ENCODE data around the gene RRP9. TPM values are rescaled to one million over a fixed set of nuclear protein-coding genes. Genes with fewer than 3 reads are reported as not detected.

RRP9 gene
- total RNA-seq, 1 experiment from 2014 or later, result 32.3 TPM

DNA sequence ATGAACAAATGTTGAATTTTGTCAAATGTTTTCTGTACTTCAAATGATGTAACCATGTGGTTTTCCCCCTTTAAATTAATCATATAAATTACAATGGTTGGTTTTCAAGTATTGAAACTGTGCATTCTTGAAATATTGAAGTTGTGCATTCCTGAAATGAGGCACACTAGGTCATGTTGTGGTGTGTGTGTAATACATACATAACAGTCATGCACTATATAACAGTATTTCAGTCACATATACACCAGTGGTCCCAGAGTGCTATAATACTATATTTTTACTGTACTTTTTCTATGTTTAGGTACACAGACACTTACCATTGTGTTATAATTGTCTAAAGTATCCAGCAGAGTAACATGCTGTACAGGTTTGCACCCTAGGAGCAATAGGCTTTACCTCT lies 55.3 kb downstream of the RRP9 start:
- DNase-seq (ENCODE audit: low spot score), result no peak
- Histone ChIP-seq H3K9me3 (ENCODE audit: low read depth, low read length, poor library complexity, severe bottlenecking) (no peaks in the 10 kb centered on the region), H3K27me3 (replicated peaks; ENCODE audit: insufficient read depth, low read depth, low read length, poor library complexity) (no peaks in the 10 kb centered on the region), H3K4me3 (ENCODE audit: low read depth, low read length, poor library complexity, severe bottlenecking) (no peak overlapping the region), H3K4me1 (ENCODE audit: insufficient read depth, low read length, poor library complexity, severe bottlenecking) (no peaks in the 10 kb centered on the region), H3K36me3 (ENCODE audit: insufficient read depth, low read length, poor library complexity, severe bottlenecking) (no peaks in the 10 kb centered on the region), H3K27ac (ENCODE audit: low read depth, low read length, poor library complexity, severe bottlenecking) (no peak overlapping the region)
- intact Hi-C loops (cut with micrococcal nuclease; ENCODE audit: unreplicated experiment), result no loop called here
- ChIA-PET CTCF (no interaction called here), POLR2A (ENCODE audit: low non-redundant PET) (no interaction called here)
- TF ChIP-seq CTCF (conservative IDR thresholded peaks at IDR 0.05; ENCODE audit: low read depth, low read length), result no peak
- TF ChIP-seq EZH2 (IDR thresholded peaks at IDR 0.05; ENCODE audit: borderline replicate concordance, low read depth, low read length, poor library complexity, severe bottlenecking), result no peak
- no TSS peak for BruUV-seq (replicated peaks)

Other genes with a start within 250 kb of the RRP9 start
- gene GRM2, start 234.8 kb downstream of the RRP9 start, total RNA-seq (2021), result 2.9 and 5.6 TPM in 2 replicates
- gene IQCF6, start 162.7 kb downstream of the RRP9 start, total RNA-seq (2021), result not detected in 2 replicates
- not detected in 2 replicates for gene IQCF2, start 80.3 kb downstream of the RRP9 start, total RNA-seq (2021)
- gene IQCF5, start 66.3 kb downstream of the RRP9 start, total RNA-seq (2021), result not detected in 2 replicates
- not detected in 2 replicates for gene IQCF1, start 38.6 kb downstream of the RRP9 start, total RNA-seq (2021)
- gene PARP3, start 459 bp upstream of the RRP9 start, total RNA-seq (2021), result 3.4 and 4.0 TPM in 2 replicates
- gene GPR62, start 13.5 kb upstream of the RRP9 start, total RNA-seq (2021), result not detected in 2 replicates
- gene PCBP4, start 25.6 kb upstream of the RRP9 start, total RNA-seq (2021), result 5.3 and 8.1 TPM in 2 replicates
- gene ABHD14B, start 32.1 kb upstream of the RRP9 start, total RNA-seq (2021), result 7.3 and 11.4 TPM in 2 replicates
- gene ABHD14A, start 33.2 kb upstream of the RRP9 start, total RNA-seq (2021), result 3.7 and 5.6 TPM in 2 replicates
- gene ACY1, start 41.6 kb upstream of the RRP9 start, total RNA-seq (2021), result 6.4 and 9.3 TPM in 2 replicates
- gene RPL29, start 54.0 kb upstream of the RRP9 start, total RNA-seq (2021), result 613 and 624 TPM in 2 replicates
- gene DUSP7, start 114.7 kb upstream of the RRP9 start, total RNA-seq (2021), result 17.2 and 20.1 TPM in 2 replicates
- 16.1 and 17.8 TPM in 2 replicates for gene POC1A, start 212.5 kb upstream of the RRP9 start, total RNA-seq (2021)